ENCODE data around the gene MYO9B. TPM values are rescaled to one million over a fixed set of nuclear protein-coding genes. Genes with fewer than 3 reads are reported as not detected.
A peak's percentile ranks its signal among the peaks of the same experiment; 100 is the strongest.

The MYO9B gene
- total RNA-seq, 1 experiment from 2014 or later: 32.9 TPM

GRCh38 chr19:17216058-17216670, 140.6 kb downstream of the MYO9B start:
- peak; percentile 28 for DNase-seq
- Histone ChIP-seq H3K4me3 (ENCODE audit: insufficient read depth, low read depth, low read length) (peak overlapping the region; percentile 62), H3K27me3 (ENCODE audit: control insufficient read depth, insufficient read depth, low read length) (no peaks in the 10 kb centered on the region), H3K36me3 (replicated peaks; ENCODE audit: control insufficient read depth, insufficient read depth, low read length) (peaks cover 3% of the 10 kb centered on the region)

GRCh38 chr19:17219286-17219685, 143.7 kb downstream of the MYO9B start:
- DNase-seq: no peak
- H3K36me3 ChIP-seq (replicated peaks; ENCODE audit: control insufficient read depth, insufficient read depth, low read length): peaks cover 3% of the 10 kb centered on the region
- no peaks in the 10 kb centered on the region for H3K27me3 ChIP-seq (ENCODE audit: control insufficient read depth, insufficient read depth, low read length)
- H3K4me3 ChIP-seq (ENCODE audit: insufficient read depth, low read depth, low read length): no peak overlapping the region

GRCh38 chr19:17220207-17220758, 144.7 kb downstream of the MYO9B start:
- Histone ChIP-seq H3K4me3 (ENCODE audit: insufficient read depth, low read depth, low read length) (no peak overlapping the region), H3K36me3 (replicated peaks; ENCODE audit: control insufficient read depth, insufficient read depth, low read length) (peaks cover 3% of the 10 kb centered on the region), H3K27me3 (ENCODE audit: control insufficient read depth, insufficient read depth, low read length) (no peaks in the 10 kb centered on the region)
- DNase-seq: no peak

DNA sequence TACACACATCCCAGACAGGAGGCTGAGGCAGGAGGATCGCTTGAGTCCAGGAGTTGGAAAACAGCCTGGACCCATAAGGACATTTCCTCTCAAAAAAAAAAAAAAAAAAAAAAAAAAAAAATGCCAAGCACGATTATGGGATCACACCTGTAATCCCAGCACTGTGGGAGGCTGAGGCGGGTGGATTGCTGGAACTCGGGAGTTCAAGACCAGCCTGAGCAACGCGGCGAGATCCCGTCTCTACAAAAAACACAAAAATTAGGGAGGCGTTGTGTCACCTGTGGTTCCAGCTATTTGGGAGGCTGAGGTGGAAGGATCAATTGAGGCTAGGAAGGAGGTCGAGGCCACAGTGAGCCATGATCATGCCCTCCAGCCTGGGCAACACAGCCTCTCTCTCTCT, 149.5 kb downstream of the MYO9B start:
- Histone ChIP-seq H3K36me3 (replicated peaks; ENCODE audit: control insufficient read depth, insufficient read depth, low read length) (peaks cover 4% of the 10 kb centered on the region), H3K4me3 (ENCODE audit: insufficient read depth, low read depth, low read length) (no peak overlapping the region), H3K27me3 (ENCODE audit: control insufficient read depth, insufficient read depth, low read length) (no peaks in the 10 kb centered on the region)
- DNase-seq: no peak

GRCh38 chr19:17226002-17226933, 150.7 kb downstream of the MYO9B start, which contains the start of gene OCEL1:
OCEL1 (plus strand) TSS chr19:17226226; CDS start chr19:17226248, 22 bp downstream.
- Histone ChIP-seq H3K27me3 (ENCODE audit: control insufficient read depth, insufficient read depth, low read length) (no peaks in the 10 kb centered on the region), H3K36me3 (replicated peaks; ENCODE audit: control insufficient read depth, insufficient read depth, low read length) (peaks cover 4% of the 10 kb centered on the region), H3K4me3 (ENCODE audit: insufficient read depth, low read depth, low read length) (peak within 1 kb of the TSS; percentile 83)
- DNase-seq: peak; percentile 98

- DNase-seq: no peak
These were observed 152.3 kb downstream of the MYO9B start for GRCh38 chr19:17227798-17228367.

GRCh38 chr19:17229890-17230289, 154.3 kb downstream of the MYO9B start:
- no peaks in the 10 kb centered on the region for H3K27me3 ChIP-seq (ENCODE audit: control insufficient read depth, insufficient read depth, low read length)
- peaks cover 11% of the 10 kb centered on the region for H3K36me3 ChIP-seq (replicated peaks; ENCODE audit: control insufficient read depth, insufficient read depth, low read length)
- H3K4me3 ChIP-seq (ENCODE audit: insufficient read depth, low read depth, low read length): no peak overlapping the region
- no peak for DNase-seq

More at GRCh38 chr19:17227798-17228367, 152.3 kb downstream of the MYO9B start:
- Histone ChIP-seq H3K4me3 (ENCODE audit: insufficient read depth, low read depth, low read length) (no peak overlapping the region), H3K27me3 (ENCODE audit: control insufficient read depth, insufficient read depth, low read length) (no peaks in the 10 kb centered on the region), H3K36me3 (replicated peaks; ENCODE audit: control insufficient read depth, insufficient read depth, low read length) (peaks cover 10% of the 10 kb centered on the region)

DNA sequence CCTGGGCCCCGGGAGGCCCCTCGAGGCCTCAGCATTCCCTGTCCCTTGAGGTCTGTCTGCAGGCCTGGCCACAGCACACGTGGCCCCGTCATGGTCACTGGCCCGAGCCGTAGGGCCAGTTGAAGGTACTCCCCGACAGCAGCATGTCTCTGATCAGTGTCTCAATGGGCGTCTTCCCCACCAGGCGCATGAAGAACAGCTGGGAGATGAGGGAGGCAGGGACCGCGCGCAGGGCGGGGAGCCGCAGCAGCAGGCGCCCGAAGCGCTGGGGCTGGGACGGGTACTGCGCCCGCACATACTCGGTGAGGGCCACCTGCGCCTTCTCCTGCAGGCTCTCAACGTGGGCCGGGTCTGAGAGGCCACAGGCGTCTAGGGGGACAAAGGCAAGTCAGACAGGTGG, 156.7 kb downstream of the MYO9B start:
- Histone ChIP-seq H3K4me3 (ENCODE audit: insufficient read depth, low read depth, low read length) (no peak overlapping the region), H3K36me3 (replicated peaks; ENCODE audit: control insufficient read depth, insufficient read depth, low read length) (peaks cover 11% of the 10 kb centered on the region), H3K27me3 (ENCODE audit: control insufficient read depth, insufficient read depth, low read length) (no peaks in the 10 kb centered on the region)
- no peak for DNase-seq

DNA sequence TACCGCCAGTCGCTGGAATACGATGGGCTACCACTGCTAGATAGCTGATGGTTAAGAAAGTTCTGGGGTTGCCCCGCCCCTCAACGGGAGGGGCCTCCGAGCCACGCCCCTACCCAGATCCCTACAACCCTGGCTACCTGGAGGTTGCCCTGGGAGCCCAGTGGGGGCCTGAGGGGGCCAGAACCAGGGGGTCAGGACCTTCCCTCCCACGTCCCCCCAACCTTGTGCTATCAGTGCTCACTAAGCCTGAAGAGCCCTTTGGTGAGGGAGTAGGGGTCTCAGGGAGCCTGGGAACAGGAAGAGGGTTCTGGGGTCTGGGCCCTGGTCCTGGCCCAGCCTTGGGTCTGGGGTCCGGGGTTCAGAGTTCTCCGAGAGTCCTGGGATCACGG, 159.3 kb downstream of the MYO9B start:
- peaks cover 14% of the 10 kb centered on the region for H3K36me3 ChIP-seq (replicated peaks; ENCODE audit: control insufficient read depth, insufficient read depth, low read length)
- peak overlapping the region; percentile 88 for H3K4me3 ChIP-seq (ENCODE audit: insufficient read depth, low read depth, low read length)
- H3K27me3 ChIP-seq (ENCODE audit: control insufficient read depth, insufficient read depth, low read length): no peaks in the 10 kb centered on the region
- peak; percentile 94 for DNase-seq

DNA sequence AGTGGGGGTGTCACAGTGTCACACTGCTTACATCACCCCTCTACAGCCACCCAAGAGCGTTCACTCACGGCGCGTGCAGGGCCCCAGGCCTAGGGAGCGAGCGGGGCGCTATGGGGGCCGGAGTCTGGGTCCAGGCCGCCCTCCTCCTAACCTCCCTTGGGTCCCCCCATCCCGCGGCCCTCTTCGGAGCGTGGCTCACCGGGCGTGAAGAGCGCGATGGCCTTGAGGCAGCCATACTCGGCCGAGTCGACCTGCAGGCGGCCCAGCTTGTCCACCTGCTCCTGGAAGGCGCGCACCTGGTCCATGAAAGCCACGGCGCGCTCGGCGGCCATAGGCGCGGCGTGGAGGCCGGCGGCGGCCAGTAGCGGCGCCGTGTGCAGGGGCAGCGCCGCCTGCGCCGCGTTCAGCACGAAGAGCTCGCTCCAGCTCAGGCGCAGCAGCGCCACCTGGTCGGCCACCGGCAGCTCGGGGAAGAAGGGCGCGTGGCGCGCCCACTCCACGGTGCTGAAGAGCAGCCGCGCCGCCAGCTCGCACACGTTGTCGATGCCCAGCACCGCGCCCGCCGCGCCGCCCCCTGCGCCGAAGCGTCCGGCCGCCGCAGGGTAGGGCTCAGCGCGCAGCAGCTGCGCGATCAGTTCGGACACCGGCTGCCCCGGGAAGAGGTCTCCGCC, 159.9 kb downstream of the MYO9B start:
- peak overlapping the region; percentile 88 for H3K4me3 ChIP-seq (ENCODE audit: insufficient read depth, low read depth, low read length)
- no peaks in the 10 kb centered on the region for H3K27me3 ChIP-seq (ENCODE audit: control insufficient read depth, insufficient read depth, low read length)
- peak; percentile 83 for DNase-seq
- H3K36me3 ChIP-seq (replicated peaks; ENCODE audit: control insufficient read depth, insufficient read depth, low read length): peaks cover 13% of the 10 kb centered on the region

- H3K27me3 ChIP-seq (ENCODE audit: control insufficient read depth, insufficient read depth, low read length): no peaks in the 10 kb centered on the region
- H3K36me3 ChIP-seq (replicated peaks; ENCODE audit: control insufficient read depth, insufficient read depth, low read length): peaks cover 14% of the 10 kb centered on the region
- H3K4me3 ChIP-seq (ENCODE audit: insufficient read depth, low read depth, low read length): peak overlapping the region; percentile 88
- DNase-seq: peak; percentile 94
These were observed 160.6 kb downstream of the MYO9B start for GRCh38 chr19:17235971-17236777.

- peaks cover 11% of the 10 kb centered on the region for H3K36me3 ChIP-seq (replicated peaks; ENCODE audit: control insufficient read depth, insufficient read depth, low read length)
- H3K27me3 ChIP-seq (ENCODE audit: control insufficient read depth, insufficient read depth, low read length): no peaks in the 10 kb centered on the region
- H3K4me3 ChIP-seq (ENCODE audit: insufficient read depth, low read depth, low read length): no peak overlapping the region
- DNase-seq: peak; percentile 42
These were observed 161.4 kb downstream of the MYO9B start for GRCh38 chr19:17236811-17237543.

Measured in H7 (cell line).